OCI-M1 (cell line): ENCODE data around the gene COA1.
"Not testable (repeated sequence)": the region's sequence is repeated elsewhere in the genome, so short reads cannot be mapped to it uniquely, and the experiment has no call there.

Experiments
- DNase-seq: peaks from one replicate; lab custom pipeline; 2025; lab: John Stamatoyannopoulos, UW

COA1 gene, protein sequence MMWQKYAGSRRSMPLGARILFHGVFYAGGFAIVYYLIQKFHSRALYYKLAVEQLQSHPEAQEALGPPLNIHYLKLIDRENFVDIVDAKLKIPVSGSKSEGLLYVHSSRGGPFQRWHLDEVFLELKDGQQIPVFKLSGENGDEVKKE

DNA sequence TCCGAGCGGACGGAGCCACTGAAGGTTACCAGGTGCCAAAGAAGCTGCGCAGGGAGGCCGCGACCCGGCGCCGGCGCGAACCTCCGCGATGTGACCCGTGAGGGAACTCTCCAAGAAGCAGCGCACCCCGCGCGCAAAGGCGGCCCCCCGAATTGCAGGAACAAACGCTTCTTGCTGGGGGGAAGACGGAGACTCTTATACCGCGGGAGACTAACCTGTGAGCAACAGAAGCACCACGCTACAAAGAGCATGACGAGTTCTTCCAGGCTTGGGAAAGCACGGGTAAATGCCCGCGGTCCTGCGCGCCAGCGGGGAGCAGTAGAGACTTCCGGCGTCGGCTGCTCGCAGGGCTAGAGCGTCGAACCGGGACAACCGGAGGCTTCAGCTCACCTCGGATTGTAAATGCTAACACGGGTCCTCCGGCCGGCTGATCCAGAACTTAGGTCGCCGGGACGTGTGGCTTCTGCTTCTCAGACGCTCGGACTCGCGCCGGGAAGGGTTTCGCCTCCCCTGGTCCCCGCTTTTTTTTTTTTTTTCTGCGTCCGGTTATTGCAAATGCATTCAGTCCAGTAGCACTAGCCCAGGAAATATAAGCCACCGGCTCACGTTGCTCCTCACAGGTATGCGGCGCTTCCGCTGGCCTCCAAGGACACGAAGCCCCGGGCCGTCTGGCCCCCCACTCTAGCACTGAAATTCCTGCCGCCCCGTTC, at the start of gene COA1:
COA1 (minus strand) TSS at position 310 of the 710 bp plus-strand sequence. CDS start 80,909 bp downstream, outside the sequence.
- DNase-seq, result peak; percentile 93

DNA sequence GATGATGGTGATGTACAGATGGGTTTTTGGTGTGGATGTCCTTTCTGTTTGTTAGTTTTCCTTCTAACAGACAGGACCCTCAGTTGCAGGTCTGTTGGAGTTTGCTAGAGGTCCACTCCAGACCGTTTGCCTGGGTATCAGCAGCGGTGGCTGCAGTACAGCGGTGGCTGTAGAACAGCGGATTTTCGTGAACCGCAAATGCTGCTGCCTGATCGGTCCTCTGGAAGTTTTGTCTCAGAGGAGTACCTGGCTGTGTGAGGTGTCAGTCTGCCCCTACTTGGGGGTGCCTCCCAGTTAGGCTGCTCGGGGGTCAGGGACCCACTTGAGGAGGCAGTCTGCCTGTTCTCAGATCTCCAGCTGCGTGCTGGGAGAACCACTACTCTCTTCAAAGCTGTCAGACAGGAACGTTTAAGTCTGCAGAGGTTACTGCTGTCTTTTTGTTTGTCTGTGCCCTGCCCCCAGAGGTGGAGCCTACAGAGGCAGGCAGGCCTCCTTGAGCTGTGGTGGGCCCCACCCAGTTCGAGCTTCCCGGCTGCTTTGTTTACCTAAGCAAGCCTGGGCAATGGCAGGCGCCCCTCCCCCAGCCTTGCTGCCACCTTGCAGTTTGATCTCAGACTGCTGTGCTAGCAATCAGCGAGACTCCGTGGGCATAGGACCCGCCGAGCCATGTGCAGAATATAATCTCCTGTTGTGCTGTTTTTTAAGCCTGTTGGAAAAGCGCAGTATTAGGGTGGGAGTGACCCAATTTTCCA, 49.1 kb upstream of the COA1 start:
- not testable (repeated sequence) for DNase-seq

DNA sequence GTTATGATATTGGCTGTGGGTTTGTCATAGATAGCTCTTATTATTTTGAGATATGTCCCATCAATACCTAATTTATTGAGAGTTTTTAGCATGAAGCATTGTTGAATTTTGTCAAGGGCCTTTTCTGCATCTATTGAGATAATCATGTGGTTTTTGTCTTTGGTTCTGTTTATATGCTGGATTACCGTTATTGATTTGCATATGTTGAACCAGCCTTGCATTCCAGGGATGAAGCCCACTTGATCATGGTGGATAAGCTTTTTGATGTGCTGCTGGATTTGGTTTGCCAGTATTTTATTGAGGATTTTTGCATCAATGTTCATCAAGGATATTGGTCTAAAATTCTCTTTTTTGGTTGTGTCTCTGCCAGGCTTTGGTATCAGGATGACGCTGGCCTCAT, 45.9 kb upstream of the COA1 start:
- DNase-seq, result not testable (repeated sequence)

- DNase-seq, result not testable (repeated sequence)
Measured at GRCh38 chr7:43773268-43773667, 43.9 kb upstream of the COA1 start.

DNA sequence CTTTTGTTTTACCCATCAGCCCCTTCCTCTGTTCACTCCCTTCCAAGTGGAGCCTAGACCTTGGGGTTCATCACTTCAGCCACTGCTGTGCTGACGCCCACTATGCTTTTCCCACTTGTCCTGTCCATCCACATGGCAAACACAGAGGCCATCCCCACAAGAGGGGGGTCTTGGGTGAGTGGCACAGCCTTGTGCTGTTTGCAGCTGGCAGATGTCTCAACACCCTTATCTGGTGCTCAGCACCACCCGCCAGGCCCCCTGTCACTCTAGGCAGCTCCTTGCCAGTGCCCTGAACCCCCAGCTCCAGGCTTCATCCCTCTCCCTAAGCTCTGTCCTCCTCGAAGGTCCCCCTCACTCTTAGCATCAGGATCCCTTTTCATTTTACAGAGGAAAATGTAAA, 42.2 kb upstream of the COA1 start:
- DNase-seq, result no peak

- DNase-seq, result peak; percentile 34
Measured at GRCh38 chr7:43771128-43771527, 41.8 kb upstream of the COA1 start.

- no peak for DNase-seq
Measured at GRCh38 chr7:43769791-43770465, 40.6 kb upstream of the COA1 start.

DNA sequence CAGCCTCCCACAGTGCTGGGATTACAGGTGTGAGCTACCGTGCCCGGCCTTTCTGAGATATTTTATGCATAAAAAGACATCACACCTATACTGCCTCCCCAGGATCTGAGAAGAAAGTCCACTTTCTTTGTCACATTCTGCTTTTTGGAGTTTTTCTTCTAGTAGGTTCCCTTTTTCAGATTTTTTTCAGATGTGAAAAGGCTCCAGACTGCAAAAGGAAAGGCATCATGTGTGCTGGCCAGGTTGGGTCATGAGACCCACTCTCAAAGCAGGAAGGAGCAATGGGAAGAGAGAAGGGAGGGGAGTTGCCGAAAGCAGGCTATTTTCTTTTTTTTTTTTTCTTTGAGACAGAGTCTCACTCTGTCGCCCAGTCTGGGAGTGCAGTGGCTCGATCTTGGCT, 40.0 kb upstream of the COA1 start:
- DNase-seq, result no peak

- DNase-seq, result no peak
Measured at GRCh38 chr7:43768887-43769272, 39.6 kb upstream of the COA1 start.

DNA sequence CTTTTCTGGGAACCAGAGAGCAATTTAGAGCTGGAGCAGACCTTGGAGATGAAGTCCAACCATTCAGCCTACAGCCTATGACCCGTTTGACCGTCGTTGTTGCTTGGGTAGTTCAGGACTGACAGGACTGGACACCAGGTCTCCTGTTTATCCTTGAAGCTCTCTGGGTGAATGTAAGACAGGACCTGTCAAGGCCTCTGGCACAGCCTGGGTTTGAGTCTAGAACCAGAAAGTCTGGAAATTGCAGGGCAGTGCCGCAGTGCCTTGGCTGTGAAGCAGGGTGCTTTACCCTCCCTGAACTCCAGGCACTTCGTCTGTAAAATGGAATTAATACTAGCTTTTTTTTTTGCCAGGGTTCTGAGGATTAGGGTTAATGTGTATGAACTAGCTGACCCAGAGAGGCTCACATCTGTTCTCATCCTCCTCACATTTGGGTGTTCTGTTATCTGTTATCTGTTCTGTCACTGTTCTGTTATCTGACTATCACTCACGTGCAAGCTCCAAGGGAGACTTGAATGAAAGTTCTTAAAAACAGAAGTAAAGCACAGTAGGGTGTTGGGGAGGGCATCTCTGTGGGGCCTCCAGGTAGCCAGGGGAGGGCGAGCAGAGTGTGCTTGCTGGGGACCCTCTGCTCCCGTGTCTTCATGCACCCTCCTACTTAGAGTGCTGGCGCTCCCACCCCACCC, 39.0 kb upstream of the COA1 start:
- peak; percentile 38 for DNase-seq

DNA sequence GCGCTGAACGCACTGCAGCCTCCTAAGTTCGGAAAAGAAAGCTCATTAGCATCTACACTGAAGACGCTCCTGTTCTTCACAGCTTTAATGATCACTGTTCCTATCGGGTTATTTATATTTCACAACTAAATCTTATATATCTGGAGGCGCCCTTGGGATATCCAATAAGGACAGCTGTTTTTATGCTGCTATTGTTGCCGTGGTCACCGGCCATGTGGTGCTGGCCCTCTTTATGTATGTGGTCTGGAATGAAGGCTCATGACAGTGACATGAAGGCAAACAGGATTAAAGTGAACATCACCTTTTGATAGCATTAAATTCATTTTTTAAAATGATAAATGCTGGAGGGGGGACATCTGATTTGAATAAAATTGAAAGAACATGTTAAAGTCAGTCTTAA, 38.0 kb upstream of the COA1 start:
- no peak for DNase-seq

DNA sequence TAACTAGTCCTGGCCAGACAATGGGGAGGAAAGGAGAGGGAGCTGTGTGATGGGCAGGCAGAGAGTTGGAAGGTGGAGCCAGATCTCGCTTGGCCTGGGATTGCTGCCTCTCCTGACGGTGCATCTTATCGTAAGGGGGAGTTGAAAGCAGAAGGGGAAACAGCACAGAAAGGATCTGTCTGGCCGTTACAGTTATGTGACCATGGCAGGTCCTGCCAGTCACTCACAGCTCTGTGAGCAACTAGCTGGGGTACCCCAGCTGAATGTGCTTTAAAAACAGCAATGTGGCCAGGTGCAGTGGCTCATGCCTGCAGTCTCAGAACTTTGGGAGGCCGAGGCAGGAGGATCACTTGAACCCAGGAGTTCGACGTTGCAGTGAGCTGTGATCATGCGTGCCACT, 37.2 kb upstream of the COA1 start:
- peak; percentile 75 for DNase-seq

- DNase-seq, result peak; percentile 38
Measured at GRCh38 chr7:43764807-43765491, 35.6 kb upstream of the COA1 start.

- peak; percentile 80 for DNase-seq
Measured at GRCh38 chr7:43764039-43764761, 34.9 kb upstream of the COA1 start.

DNA sequence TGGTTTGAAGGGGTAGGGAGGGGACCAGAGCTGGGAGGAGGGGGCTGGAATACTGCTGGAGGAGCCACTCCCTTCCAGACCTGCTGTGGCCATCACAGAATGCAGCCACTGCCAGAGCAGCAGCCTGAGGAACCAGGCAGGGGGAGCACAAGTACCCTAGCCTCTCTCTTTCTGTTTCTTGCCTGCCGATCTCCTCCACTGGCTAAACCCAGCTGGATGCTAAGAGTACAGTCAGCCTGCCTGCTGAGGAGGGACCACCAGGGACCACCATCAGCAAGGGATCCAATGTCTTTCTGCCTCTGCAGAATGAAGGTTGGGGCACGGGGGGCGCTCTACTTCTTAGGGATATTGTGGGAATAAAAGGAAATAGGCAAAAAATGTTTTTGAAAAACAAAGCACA, 33.9 kb upstream of the COA1 start:
- DNase-seq, result peak; percentile 19

GRCh38 chr7:43761938-43762692, 32.8 kb upstream of the COA1 start:
- DNase-seq, result no peak

GRCh38 chr7:43761382-43761781, 32.1 kb upstream of the COA1 start:
- no peak for DNase-seq

- DNase-seq, result no peak
Measured at GRCh38 chr7:43760861-43761260, 31.5 kb upstream of the COA1 start.

- DNase-seq, result peak; percentile 64
Measured at GRCh38 chr7:43758822-43759683, 29.7 kb upstream of the COA1 start.
